GM23248 (cell line): ENCODE results near the gene CDC14C.
"Not testable (repeated sequence)": the region's sequence is repeated elsewhere in the genome, so short reads cannot be mapped to it uniquely, and the experiment has no call there.

ENCODE experiments used
- EZH2 ChIP-seq: fragments of 200-600 bp; sonication (generic); IDR thresholded peaks from 2 replicates; pipeline ENCODE4 v1.6.1; 2018; ENCODE audit warnings: antibody characterized with exemption, mild to moderate bottlenecking; ENCODE audit not compliant: insufficient read depth, poor library complexity, severe bottlenecking
- EZH2phosphoT487 ChIP-seq: fragments of 200-600 bp; sonication (generic); IDR thresholded peaks from 2 replicates; pipeline ENCODE4 v1.6.1; 2018; ENCODE audit warnings: antibody characterized with exemption, moderate library complexity, mild to moderate bottlenecking, low read depth; ENCODE audit not compliant: insufficient read depth

- not testable (repeated sequence) for TF ChIP-seq EZH2, EZH2phosphoT487
Observed at GRCh38 chr7:48905686-48906085, 18.7 kb upstream of the CDC14C start.
